CD4-positive, alpha-beta T cell (primary cell): ENCODE data around the gene IQGAP2. TPM values are rescaled to one million over a fixed set of nuclear protein-coding genes. Genes with fewer than 3 reads are reported as not detected.

Experiments
- ATAC-seq: fragments of 200-7000 bp; cut with Tn5 transposase; one replicate; pipeline ENCODE4 v1.10.0; 2022; ENCODE audit warnings: mild to moderate bottlenecking; ENCODE audit not compliant: poor library complexity
- CTCF ChIA-PET: fragments of 350-600 bp; sonication (Branson Sonifier 250); formaldehyde crosslinking; loops from one replicate; lab custom pipeline; 2021; ENCODE audit warnings: antibody characterized with exemption, inconsistent platforms; lab: Charles Lee
- POLR2A ChIA-PET: fragments of 350-600 bp; sonication (Branson Sonifier 250); formaldehyde crosslinking; loops from one replicate; lab custom pipeline; 2021; ENCODE audit warnings: antibody characterized with exemption, inconsistent platforms; lab: Charles Lee
- DNase-seq, 14 experiments: peaks; one replicate each; pipeline ENCODE4 v3.0.0-alpha.2; 2013 to 2020; ENCODE audit warnings: mixed read lengths in 2 of 14
- H3K27ac ChIP-seq, 2 donors: one replicate each; pipeline versions ENCODE4 v1.5.1 to v1.7.0; 2013; ENCODE audit warnings: low read length in 2 of 2, low read depth in 1 of 2, mild to moderate bottlenecking in 1 of 2
- H3K27me3 ChIP-seq, 2 experiments: 1 replicate in 1 of 2; 2 replicates in 1 of 2; pipeline versions ENCODE4 v1.6.1 to v1.7.0; 2013; ENCODE audit warnings: low read length in 2 of 2, control low read depth in 1 of 2, mild to moderate bottlenecking in 1 of 2, moderate library complexity in 1 of 2; ENCODE audit not compliant: insufficient read depth in 2 of 2, control insufficient read depth in 1 of 2
- H3K36me3 ChIP-seq: one replicate; pipeline ENCODE4 v1.6.1; 2013; ENCODE audit warnings: low read length, control low read depth; ENCODE audit not compliant: insufficient read depth
- H3K4me1 ChIP-seq: one replicate; pipeline ENCODE4 v1.6.1; 2013; ENCODE audit warnings: low read length, control low read depth; ENCODE audit not compliant: insufficient read depth
- H3K4me3 ChIP-seq: one replicate; pipeline ENCODE4 v1.5.1; 2013; ENCODE audit warnings: mild to moderate bottlenecking, low read length, moderate library complexity
- H3K9me3 ChIP-seq, 2 experiments: 1 replicate in 1 of 2; 2 replicates in 1 of 2; pipeline versions ENCODE4 v1.6.1 to v1.7.0; 2013; ENCODE audit warnings: low read length in 2 of 2, mild to moderate bottlenecking in 2 of 2, control low read depth in 1 of 2, moderate library complexity in 1 of 2; ENCODE audit not compliant: control insufficient read depth in 1 of 2, insufficient read depth in 1 of 2
- H3K27ac Mint-ChIP-seq: one replicate; pipeline ENCODE4 v1.8.0; 2020; ENCODE audit warnings: mixed read lengths
- H3K27me3 Mint-ChIP-seq: one replicate; pipeline ENCODE4 v1.8.0; 2021; ENCODE audit warnings: mixed read lengths
- H3K36me3 Mint-ChIP-seq: one replicate; pipeline ENCODE4 v1.8.0; 2021; ENCODE audit warnings: low read depth, mixed read lengths
- H3K4me1 Mint-ChIP-seq: one replicate; pipeline ENCODE4 v1.8.0; 2021; ENCODE audit warnings: low read depth, mixed read lengths
- H3K4me3 Mint-ChIP-seq: one replicate; pipeline ENCODE4 v1.8.0; 2020; ENCODE audit warnings: mild to moderate bottlenecking, mixed read lengths
- H3K9me3 Mint-ChIP-seq: one replicate; pipeline ENCODE4 v1.8.0; 2020; ENCODE audit warnings: mixed read lengths
- CTCF ChIP-seq: fragments of 200-600 bp; IDR thresholded peaks from one replicate; pipeline ENCODE4 v1.8.0; 2022; ENCODE audit warnings: antibody characterized with exemption, mild to moderate bottlenecking
- intact Hi-C, 2 experiments: fragments of 100-400 bp; cut with DNase I in 1 of 2; cut with micrococcal nuclease in 1 of 2; formaldehyde crosslinking; loops; one replicate each; pipeline versions ENCODE4 v1.15.1 to v1.9.0; 2023 to 2025; cut with DNase I, micrococcal nuclease
- total RNA-seq, 174 experiments: library from RNA in 2 of 174; stranded (reverse) in 2 of 174; gene quantifications; one replicate each; pipeline ENCODE4 v1.2.3 and lab custom pipeline; 2021 to 2026

Gene IQGAP2
- total RNA-seq, 2 experiments from 2014 or later = 58.8 TPM

DNA sequence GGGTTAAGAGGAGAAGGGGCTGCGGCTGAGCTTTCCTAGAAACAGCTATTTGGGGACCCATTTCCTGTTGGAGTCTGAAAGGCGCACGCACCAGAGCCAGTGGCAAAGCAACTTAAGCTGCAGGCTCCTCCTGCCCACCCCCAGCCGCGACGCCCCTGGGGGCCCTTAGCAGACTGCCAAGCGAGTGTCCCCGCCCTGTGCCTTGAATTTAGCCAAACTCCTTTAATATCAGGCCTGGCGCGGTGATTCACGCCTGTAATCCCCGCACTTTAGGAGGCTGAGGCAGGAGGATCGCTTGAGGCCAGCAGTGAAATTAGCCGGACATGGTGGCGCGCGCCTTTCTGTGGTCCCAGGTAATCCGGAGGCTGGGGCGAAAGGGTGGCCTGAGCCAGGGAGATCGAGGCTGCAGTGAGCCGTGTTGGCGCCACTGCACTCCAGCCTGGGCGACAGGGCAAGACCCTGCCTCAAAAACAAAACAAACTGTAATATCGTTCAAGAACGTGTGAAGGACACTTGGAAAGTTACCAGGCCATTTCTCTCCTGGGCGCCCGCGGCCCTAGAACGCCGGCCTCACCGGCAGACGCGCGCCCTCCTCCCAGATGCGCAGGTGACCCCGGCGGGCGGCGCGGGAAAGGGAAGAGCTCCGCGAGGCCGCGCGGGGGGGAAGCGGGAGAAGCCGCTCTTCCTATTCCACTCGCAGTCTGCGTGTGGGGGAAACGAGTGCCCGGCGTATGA, 311.8 kb downstream of the IQGAP2 start:
- peak overlapping the region; percentile 77 for H3K4me3 Mint-ChIP-seq
- no peak overlapping the region for H3K27ac Mint-ChIP-seq
- H3K27me3 ChIP-seq = peaks cover 18% of the 10 kb centered on the region in 2 experiments
- TF ChIP-seq CTCF = no peak
- peaks cover 29% of the 10 kb centered on the region for H3K4me1 ChIP-seq
- peak in 4 of 14 experiments; percentile 14 to 45 (median 28) for DNase-seq
- H3K9me3 Mint-ChIP-seq = no peaks in the 10 kb centered on the region
- ATAC-seq = peak; percentile 23
- CTCF ChIA-PET = interaction anchor here (0.6 to 2.4 kb wide), 2 partner anchors 21 to 59 kb away, joined by 3 to 18 read pairs; no protein-coding TSS in a partner anchor
- no peaks in the 10 kb centered on the region for H3K36me3 Mint-ChIP-seq
- no peak overlapping the region for H3K27ac ChIP-seq
- H3K4me3 ChIP-seq = peak overlapping the region; percentile 65
- H3K27me3 Mint-ChIP-seq = peaks cover 54% of the 10 kb centered on the region
- peaks cover 0 to 3% of the 10 kb centered on the region in 2 experiments for H3K9me3 ChIP-seq
- H3K4me1 Mint-ChIP-seq = peaks cover 20% of the 10 kb centered on the region
- POLR2A ChIA-PET = interaction anchor here (1.0 to 1.5 kb wide), 2 partner anchors 9 to 60 kb away, joined by 3 to 9 read pairs; no protein-coding TSS in a partner anchor
- intact Hi-C loops = loop anchor here in 1 of 2 experiments (1.0 to 2.0 kb wide), 2 partner anchors 24 to 59 kb away; no protein-coding TSS in a partner anchor
- H3K36me3 ChIP-seq = no peaks in the 10 kb centered on the region

DNA sequence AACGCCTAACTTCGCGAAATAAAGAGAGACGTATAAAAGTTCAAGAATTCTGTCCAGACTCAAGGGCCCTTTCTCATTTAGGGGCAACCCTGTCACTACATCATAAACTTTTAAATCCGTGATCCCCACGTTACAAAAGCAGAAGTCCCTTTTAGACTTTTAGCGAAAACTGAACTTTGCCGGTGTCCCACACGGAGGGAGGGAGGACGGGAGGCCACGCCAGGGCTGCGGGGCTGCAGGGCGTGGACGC, 312.3 kb downstream of the IQGAP2 start:
- Mint-ChIP-seq H3K27me3 (peaks cover 54% of the 10 kb centered on the region), H3K36me3 (no peaks in the 10 kb centered on the region), H3K4me1 (peaks cover 20% of the 10 kb centered on the region), H3K27ac (no peak overlapping the region), H3K9me3 (no peaks in the 10 kb centered on the region), H3K4me3 (peak overlapping the region; percentile 77)
- peaks cover 29% of the 10 kb centered on the region for H3K4me1 ChIP-seq
- H3K27ac ChIP-seq = no peak overlapping the region
- intact Hi-C loops = loop anchor here in 1 of 2 experiments (2.0 kb wide), 1 partner anchor 23 kb away; no protein-coding TSS in a partner anchor
- peak overlapping the region; percentile 65 for H3K4me3 ChIP-seq
- H3K36me3 ChIP-seq = no peaks in the 10 kb centered on the region
- ChIA-PET POLR2A (no interaction called here), CTCF (interaction anchor here (0.6 to 2.4 kb wide), 2 partner anchors 20 to 59 kb away, joined by 3 to 18 read pairs; no protein-coding TSS in a partner anchor)
- H3K27me3 ChIP-seq = peaks cover 18% of the 10 kb centered on the region in 2 experiments
- DNase-seq = no peak
- no peak for TF ChIP-seq CTCF
- no peak for ATAC-seq
- peaks cover 0 to 3% of the 10 kb centered on the region in 2 experiments for H3K9me3 ChIP-seq

- Histone ChIP-seq H3K27me3 (peaks cover 18% of the 10 kb centered on the region in 2 experiments), H3K4me1 (peaks cover 29% of the 10 kb centered on the region), H3K9me3 (peaks cover 0 to 3% of the 10 kb centered on the region in 2 experiments), H3K4me3 (peak within 1 kb of the TSS; percentile 65), H3K27ac (no peak within 1 kb of the TSS), H3K36me3 (no peaks in the 10 kb centered on the region)
- POLR2A ChIA-PET = no interaction called here
- H3K4me3 Mint-ChIP-seq = peak within 1 kb of the TSS; percentile 77
- peaks cover 54% of the 10 kb centered on the region for H3K27me3 Mint-ChIP-seq
- H3K4me1 Mint-ChIP-seq = peaks cover 20% of the 10 kb centered on the region
- DNase-seq (peak in 13 of 14 experiments; percentile 28 to 79 (median 47)), ATAC-seq (peak; percentile 79)
- TF ChIP-seq CTCF = peak; percentile 40
- intact Hi-C loops = loop anchor here (1.0 to 2.0 kb wide), 2 partner anchors 23 to 58 kb away; no protein-coding TSS in a partner anchor
- no peaks in the 10 kb centered on the region for H3K36me3 Mint-ChIP-seq
- H3K27ac Mint-ChIP-seq = no peak within 1 kb of the TSS
- no peaks in the 10 kb centered on the region for H3K9me3 Mint-ChIP-seq
- CTCF ChIA-PET = interaction anchor here (0.6 to 2.4 kb wide), 4 partner anchors 17 to 58 kb away, joined by 3 to 18 read pairs (median 4); no protein-coding TSS in a partner anchor
Measured at GRCh38 chr5:76715736-76716455, 312.8 kb downstream of the IQGAP2 start, which contains the start of gene F2R. F2R (plus strand) TSS chr5:76716126; CDS start chr5:76716308, 182 bp downstream.
